Measurements from ENCODE around the gene SEMA5B.

SEMA5B gene

DNA sequence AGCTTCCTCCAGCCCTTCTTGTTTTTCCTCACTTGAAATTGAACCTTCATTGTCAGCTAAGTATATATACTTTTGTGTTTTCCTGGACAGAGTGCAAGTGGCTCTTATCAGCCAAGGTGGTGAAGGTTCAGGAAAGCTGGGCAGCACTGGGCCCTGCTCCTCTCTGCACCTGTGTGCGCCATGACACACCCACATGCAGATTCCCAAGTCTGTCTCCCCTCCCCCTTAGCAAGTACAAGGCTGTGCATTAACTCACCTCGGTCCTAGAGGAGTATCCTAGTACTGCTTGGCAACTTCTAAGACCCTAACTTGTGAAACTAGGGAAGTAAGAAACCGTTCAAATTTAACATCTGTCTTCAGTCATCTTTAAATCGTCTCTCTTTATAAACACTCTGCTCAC lies 146.9 kb downstream of the SEMA5B start:
- TF ChIP-seq, protein P1, sequence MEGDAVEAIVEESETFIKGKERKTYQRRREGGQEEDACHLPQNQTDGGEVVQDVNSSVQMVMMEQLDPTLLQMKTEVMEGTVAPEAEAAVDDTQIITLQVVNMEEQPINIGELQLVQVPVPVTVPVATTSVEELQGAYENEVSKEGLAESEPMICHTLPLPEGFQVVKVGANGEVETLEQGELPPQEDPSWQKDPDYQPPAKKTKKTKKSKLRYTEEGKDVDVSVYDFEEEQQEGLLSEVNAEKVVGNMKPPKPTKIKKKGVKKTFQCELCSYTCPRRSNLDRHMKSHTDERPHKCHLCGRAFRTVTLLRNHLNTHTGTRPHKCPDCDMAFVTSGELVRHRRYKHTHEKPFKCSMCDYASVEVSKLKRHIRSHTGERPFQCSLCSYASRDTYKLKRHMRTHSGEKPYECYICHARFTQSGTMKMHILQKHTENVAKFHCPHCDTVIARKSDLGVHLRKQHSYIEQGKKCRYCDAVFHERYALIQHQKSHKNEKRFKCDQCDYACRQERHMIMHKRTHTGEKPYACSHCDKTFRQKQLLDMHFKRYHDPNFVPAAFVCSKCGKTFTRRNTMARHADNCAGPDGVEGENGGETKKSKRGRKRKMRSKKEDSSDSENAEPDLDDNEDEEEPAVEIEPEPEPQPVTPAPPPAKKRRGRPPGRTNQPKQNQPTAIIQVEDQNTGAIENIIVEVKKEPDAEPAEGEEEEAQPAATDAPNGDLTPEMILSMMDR (conservative IDR thresholded peaks at IDR 0.05; ENCODE audit: low read depth, low read length) = no peak

DNA sequence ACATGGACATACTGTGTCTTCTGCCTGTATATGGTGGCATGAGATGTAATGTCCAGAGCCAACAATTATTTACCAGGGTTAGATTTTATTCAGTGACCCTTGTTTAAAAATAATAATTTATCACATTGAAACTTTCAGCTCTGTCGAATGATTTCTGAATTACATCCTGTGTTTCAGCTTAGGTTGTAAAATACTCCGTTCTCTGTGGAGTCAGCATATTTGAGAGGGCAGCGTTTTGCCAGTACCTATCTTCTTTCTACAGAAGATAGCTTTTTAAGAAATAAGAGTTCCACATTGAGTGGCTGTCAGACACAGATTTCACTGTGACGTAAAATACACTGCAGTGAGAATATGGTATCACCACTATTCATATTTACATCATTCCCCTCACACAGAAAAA lies 147.4 kb downstream of the SEMA5B start:
- H3K4me3 ChIP-seq (ENCODE audit: low read length) = no peak overlapping the region
- no peak for DNase-seq (ENCODE audit: low read depth)
- TF ChIP-seq, protein P1 (conservative IDR thresholded peaks at IDR 0.05; ENCODE audit: low read depth, low read length) = no peak

More for the DNA sequence above, 146.9 kb downstream of the SEMA5B start:
- no peak for DNase-seq (ENCODE audit: low read depth)
- H3K4me3 ChIP-seq (ENCODE audit: low read length) = no peak overlapping the region

DNA sequence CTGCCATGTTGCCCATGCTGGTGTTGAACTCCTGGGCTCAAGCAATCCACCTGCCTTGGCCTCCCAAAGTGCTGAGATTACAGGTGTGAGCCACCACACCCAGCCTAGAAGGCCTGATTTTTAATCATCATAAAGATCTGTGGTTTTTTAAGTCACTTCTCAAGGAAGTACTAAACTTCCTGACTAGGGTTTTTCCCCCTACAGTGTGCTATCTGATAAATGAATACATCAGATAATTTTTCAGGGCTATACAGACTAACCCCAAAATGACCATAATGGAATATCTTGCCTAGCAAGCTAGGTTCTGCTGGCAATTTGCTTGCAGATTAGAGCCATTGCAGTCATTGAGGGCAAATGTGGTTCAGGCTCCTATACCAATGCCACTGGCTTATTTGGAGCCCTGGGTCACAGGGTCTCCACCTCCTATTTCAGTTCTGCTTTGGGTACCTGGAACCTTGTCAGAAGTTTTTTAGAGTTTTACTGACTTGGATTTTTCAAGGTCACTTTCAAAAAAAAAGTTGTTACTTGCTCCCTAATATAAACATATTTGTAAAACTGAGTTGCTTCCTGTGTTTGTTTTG lies 151.9 kb downstream of the SEMA5B start:
- TF ChIP-seq, protein P1 (conservative IDR thresholded peaks at IDR 0.05; ENCODE audit: low read depth, low read length) = no peak
- no peak overlapping the region for H3K4me3 ChIP-seq (ENCODE audit: low read length)
- DNase-seq (ENCODE audit: low read depth) = no peak

DNA sequence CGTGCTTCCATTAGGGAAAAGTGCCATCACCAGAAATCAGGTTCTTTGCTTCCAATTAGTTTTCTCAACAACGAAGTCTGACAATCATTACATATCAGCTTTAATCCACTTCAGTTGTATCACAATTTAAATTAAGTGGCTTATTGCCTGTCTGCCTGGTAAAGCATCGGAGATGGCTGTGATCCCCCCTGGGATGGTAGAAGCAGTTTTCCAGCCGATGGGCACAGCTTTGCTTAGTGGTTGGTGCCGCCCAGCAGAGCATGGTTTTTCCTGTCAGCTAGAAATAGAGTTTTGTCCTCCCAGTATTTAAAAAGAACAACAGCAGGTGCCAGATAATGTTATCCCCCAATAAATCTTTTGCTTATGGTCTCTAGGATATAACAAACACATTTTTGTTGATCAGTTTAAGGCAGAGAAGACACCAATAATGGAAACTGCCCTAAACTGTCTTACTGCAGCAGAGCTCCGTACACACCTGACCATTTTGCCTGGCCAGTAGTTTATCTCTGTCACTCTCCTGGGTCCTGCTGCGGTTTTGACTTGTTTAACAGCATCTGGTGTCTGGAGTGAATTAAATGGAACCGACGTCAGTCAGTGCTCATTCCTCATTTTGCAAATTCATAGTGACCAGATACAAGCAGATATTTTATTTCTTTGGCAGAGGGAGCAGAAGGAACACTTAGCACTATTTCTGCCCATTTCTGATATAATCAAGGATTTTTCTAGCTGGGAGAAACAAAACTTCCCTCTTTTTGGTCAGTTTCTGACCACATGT lies 153.6 kb downstream of the SEMA5B start:
- DNase-seq (ENCODE audit: low read depth) = no peak
- TF ChIP-seq, protein P1 (conservative IDR thresholded peaks at IDR 0.05; ENCODE audit: low read depth, low read length) = no peak
- no peak overlapping the region for H3K4me3 ChIP-seq (ENCODE audit: low read length)

DNA sequence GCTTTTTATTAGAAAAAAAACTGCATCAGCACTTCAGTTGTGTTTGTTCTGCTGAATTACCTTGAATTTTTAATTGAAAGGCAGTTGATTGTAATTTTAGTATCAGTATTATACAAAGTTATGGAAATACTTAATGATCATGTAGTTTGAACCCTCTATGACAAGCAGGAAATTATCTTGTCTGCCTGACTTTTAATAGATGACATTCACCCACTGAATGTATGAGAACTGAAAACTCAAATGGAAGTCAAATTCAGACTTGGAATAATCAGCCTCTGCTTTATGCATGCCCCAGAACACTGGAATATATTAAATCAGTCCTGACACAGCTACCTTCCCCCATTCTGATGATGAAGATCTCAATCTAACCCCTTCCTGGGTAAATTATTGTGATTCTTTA lies 159.2 kb downstream of the SEMA5B start:
- no peak overlapping the region for H3K4me3 ChIP-seq (ENCODE audit: low read length)
- no peak for DNase-seq (ENCODE audit: low read depth)
- TF ChIP-seq, protein P1 (conservative IDR thresholded peaks at IDR 0.05; ENCODE audit: low read depth, low read length) = no peak

DNA sequence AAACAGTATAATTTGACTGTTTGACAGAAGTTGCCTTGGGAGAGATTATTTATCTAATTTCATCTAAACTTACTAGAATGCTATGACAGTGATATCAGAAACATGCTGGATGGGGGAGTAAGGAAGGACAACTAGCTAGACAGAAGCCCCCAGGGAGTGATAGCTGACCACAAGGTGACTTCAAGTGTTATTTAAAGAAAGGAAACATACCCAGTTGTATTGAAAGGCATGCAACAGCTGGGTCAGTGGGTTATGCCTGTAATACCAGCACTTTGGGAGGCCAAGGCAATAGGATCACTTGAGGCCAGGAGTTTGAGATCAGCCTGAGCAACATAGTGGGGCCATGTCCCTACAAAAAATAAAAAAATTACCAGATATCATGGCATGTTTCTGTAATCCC lies 163.1 kb downstream of the SEMA5B start:
- no peak for DNase-seq (ENCODE audit: low read depth)
- TF ChIP-seq, protein P1 (conservative IDR thresholded peaks at IDR 0.05; ENCODE audit: low read depth, low read length) = no peak

DNA sequence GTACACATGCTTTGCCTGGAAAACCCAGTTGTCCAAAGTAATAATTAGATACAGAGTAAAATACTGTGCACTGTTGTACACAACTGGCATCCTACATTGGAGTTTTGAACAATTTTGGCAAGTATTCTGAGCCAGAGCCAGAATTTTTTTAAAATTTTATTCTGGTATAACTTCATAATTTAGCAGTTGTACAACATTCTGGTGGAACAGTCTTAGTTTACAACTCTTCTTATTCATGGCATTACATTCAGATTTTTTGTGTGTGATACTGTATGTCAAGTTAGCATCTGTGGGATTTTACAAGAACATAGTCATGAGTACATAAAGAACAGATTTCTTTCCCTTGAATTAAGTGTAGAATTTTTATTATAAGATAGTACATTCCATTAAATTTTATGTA lies 165.2 kb downstream of the SEMA5B start:
- H3K4me3 ChIP-seq (ENCODE audit: low read length) = no peak overlapping the region
- no peak for DNase-seq (ENCODE audit: low read depth)
- TF ChIP-seq, protein P1 (conservative IDR thresholded peaks at IDR 0.05; ENCODE audit: low read depth, low read length) = no peak

More for the DNA sequence above, 163.1 kb downstream of the SEMA5B start:
- no peak overlapping the region for H3K4me3 ChIP-seq (ENCODE audit: low read length)

Measured in retinal pigment epithelial cell (primary cell).